Calu3 (cell line): ENCODE measurements around the gene RBMX. TPM values are rescaled to one million over a fixed set of nuclear protein-coding genes. Genes with fewer than 3 reads are reported as not detected.

Experiments
- BruUV-seq: library from RNA; stranded (reverse); fragments of 400-500 nt; replicated peaks from 2 replicates; lab custom pipeline; 2021; lab: Mats Ljungman, UMichigan
- CTCF ChIA-PET: fragments of 300-600 bp; sonication (Branson Sonifier 250); formaldehyde crosslinking; loops from one replicate; lab custom pipeline; 2022; ENCODE audit warnings: antibody characterized with exemption; lab: Charles Lee
- DNase-seq: peaks from one replicate; pipeline ENCODE4 v3.0.0; 2022
- H3K27ac Mint-ChIP-seq: one replicate; pipeline ENCODE4 v1.8.0; 2022; ENCODE audit warnings: mixed read lengths; ENCODE audit not compliant: unreplicated experiment
- H3K27me3 Mint-ChIP-seq: one replicate; pipeline ENCODE4 v1.8.0; 2022; ENCODE audit warnings: mixed read lengths; ENCODE audit not compliant: unreplicated experiment
- H3K36me3 Mint-ChIP-seq: one replicate; pipeline ENCODE4 v1.8.0; 2022; ENCODE audit warnings: mild to moderate bottlenecking, moderate library complexity, mixed read lengths; ENCODE audit not compliant: insufficient read depth, unreplicated experiment
- H3K4me1 Mint-ChIP-seq: one replicate; pipeline ENCODE4 v1.8.0; 2022; ENCODE audit warnings: mild to moderate bottlenecking, low read depth, mixed read lengths; ENCODE audit not compliant: unreplicated experiment
- H3K4me3 Mint-ChIP-seq: one replicate; pipeline ENCODE4 v1.8.0; 2022; ENCODE audit warnings: mild to moderate bottlenecking, low read depth, moderate library complexity, mixed read lengths; ENCODE audit not compliant: unreplicated experiment
- H3K9me3 Mint-ChIP-seq: one replicate; pipeline ENCODE4 v1.8.0; 2022; ENCODE audit warnings: low read depth, mixed read lengths; ENCODE audit not compliant: unreplicated experiment
- intact Hi-C: fragments of 100-400 bp; cut with micrococcal nuclease; formaldehyde crosslinking; loops from one replicate; pipeline ENCODE4 v1.10.0; 2022; ENCODE audit not compliant: unreplicated experiment
- total RNA-seq: library from RNA; stranded (reverse); gene quantifications from 2 replicates; pipeline ENCODE4 v1.2.3, GENCODE V29; 2022
- TF ChIP-seq, protein P1 (sequence below): fragments of 200-600 bp; IDR thresholded peaks from one replicate; pipeline ENCODE4 v1.8.0; 2022; ENCODE audit warnings: antibody characterized with exemption; ENCODE audit not compliant: unreplicated experiment

Gene RBMX
- total RNA-seq, 1 experiment from 2014 or later = 252 TPM

DNA sequence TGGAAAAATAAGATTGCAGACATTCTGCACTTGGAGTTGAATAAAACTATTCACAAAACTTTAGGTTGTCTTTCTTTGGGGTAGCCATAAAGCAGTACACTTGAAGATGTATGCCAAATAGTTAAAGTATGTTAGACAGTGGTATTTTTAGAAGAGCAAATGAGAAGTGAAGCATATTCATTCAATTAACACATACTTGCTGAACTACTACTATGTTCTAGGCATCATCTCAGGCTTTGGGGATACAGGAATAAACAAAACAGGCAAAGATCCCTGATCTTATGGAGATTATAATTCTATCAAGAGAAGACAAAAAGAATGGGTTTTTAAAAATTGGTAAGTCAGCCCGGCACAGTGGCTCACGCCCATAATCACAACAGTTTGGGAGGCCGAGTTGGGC is 29.0 kb downstream of the RBMX start:
- CTCF ChIA-PET = no interaction called here
- Mint-ChIP-seq H3K27me3 (no peaks in the 10 kb centered on the region), H3K4me3 (no peak overlapping the region), H3K27ac (no peak overlapping the region), H3K4me1 (no peaks in the 10 kb centered on the region), H3K9me3 (no peaks in the 10 kb centered on the region), H3K36me3 (peaks cover 21% of the 10 kb centered on the region)
- intact Hi-C loops = no loop called here
- BruUV-seq = no TSS peak
- DNase-seq = no peak
- TF ChIP-seq, protein P1, sequence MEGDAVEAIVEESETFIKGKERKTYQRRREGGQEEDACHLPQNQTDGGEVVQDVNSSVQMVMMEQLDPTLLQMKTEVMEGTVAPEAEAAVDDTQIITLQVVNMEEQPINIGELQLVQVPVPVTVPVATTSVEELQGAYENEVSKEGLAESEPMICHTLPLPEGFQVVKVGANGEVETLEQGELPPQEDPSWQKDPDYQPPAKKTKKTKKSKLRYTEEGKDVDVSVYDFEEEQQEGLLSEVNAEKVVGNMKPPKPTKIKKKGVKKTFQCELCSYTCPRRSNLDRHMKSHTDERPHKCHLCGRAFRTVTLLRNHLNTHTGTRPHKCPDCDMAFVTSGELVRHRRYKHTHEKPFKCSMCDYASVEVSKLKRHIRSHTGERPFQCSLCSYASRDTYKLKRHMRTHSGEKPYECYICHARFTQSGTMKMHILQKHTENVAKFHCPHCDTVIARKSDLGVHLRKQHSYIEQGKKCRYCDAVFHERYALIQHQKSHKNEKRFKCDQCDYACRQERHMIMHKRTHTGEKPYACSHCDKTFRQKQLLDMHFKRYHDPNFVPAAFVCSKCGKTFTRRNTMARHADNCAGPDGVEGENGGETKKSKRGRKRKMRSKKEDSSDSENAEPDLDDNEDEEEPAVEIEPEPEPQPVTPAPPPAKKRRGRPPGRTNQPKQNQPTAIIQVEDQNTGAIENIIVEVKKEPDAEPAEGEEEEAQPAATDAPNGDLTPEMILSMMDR = no peak

DNA sequence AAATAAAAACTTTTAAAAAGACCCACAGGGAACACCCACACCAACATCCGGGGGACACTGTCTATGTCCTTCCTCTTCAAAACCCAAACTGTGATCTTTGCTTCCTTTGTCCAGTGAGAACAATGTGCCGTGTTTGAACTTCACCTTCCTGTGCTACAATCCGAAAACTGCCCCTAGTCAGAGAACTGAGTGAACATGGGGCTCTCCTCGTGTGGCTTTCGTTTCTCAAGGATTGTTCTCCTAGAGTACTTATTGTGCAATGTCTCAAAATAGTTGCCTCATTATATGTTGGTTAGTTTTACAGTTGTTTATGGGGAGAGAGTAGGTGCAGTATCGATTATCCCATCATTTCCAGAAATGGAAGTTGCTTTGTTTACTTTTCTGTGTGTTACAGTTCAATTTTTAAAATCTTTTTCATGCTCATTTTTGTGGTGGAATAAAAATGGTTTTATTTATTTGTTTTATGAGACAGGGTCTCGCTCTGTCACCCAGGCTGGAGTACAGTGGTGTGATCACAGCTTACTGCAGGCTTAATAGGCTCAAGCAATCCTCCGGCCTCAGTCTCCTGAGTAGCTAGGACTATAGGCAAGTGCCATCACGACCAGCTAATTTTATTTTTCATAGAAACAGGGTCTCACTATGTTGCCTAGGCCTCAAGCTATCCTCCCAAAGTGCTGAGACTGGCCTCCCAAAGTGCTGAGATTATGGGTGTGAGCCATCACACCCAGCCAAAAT is 29.9 kb downstream of the RBMX start:
- TF ChIP-seq, protein P1 = no peak
- Mint-ChIP-seq H3K4me1 (no peaks in the 10 kb centered on the region), H3K9me3 (no peaks in the 10 kb centered on the region), H3K27ac (no peak overlapping the region), H3K27me3 (no peaks in the 10 kb centered on the region), H3K4me3 (no peak overlapping the region), H3K36me3 (peaks cover 25% of the 10 kb centered on the region)
- BruUV-seq = no TSS peak
- intact Hi-C loops = no loop called here
- DNase-seq = no peak
- CTCF ChIA-PET = no interaction called here

DNA sequence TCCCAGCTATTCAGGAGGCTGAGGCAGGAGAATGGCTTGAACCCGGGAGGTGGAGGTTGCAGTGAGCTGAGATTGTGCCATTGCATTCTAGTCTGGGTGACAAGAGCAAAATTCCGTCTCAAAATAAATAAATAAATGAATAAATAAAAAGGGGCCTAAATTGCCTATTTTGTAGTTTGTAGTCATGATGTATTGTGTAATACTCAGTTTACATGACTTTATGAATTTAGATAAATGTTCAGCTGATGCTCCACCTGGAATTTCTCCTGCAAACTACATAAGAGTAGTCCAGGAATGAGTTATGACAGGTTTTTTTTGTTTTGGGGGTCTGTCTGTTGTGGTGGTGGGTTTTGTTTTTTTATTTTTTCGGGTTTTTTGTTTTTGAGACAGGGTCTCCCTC is 31.1 kb downstream of the RBMX start:
- intact Hi-C loops = no loop called here
- no TSS peak for BruUV-seq
- Mint-ChIP-seq H3K36me3 (peaks cover 30% of the 10 kb centered on the region), H3K9me3 (no peaks in the 10 kb centered on the region), H3K4me1 (no peaks in the 10 kb centered on the region), H3K27me3 (no peaks in the 10 kb centered on the region), H3K27ac (no peak overlapping the region), H3K4me3 (no peak overlapping the region)
- CTCF ChIA-PET = no interaction called here
- DNase-seq = no peak
- TF ChIP-seq, protein P1 = no peak

DNA sequence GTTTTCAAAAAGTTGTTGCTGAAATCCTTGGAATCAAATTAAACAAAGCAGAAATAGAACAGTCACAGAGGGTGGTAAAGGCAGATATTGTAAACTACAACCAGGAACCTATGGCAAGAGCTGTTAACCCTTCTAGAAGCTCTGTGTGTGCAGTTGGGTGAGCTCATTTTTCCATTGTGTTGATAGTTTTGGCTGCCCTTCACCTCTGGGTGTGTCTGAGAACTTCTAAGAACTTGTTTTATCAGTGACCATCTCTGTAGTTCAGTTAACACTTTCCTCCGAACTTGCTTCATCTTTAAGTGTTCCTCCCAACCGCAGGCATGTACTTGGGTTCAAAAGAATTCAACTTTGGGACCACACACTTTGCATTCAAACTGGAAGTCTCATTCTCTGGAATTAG is 32.7 kb downstream of the RBMX start:
- H3K36me3 Mint-ChIP-seq = peaks cover 30% of the 10 kb centered on the region
- CTCF ChIA-PET = no interaction called here
- no peak for DNase-seq
- intact Hi-C loops = no loop called here
- H3K4me1 Mint-ChIP-seq = no peaks in the 10 kb centered on the region
- H3K4me3 Mint-ChIP-seq = no peak overlapping the region
- H3K9me3 Mint-ChIP-seq = no peaks in the 10 kb centered on the region
- no TSS peak for BruUV-seq
- no peak overlapping the region for H3K27ac Mint-ChIP-seq
- no peaks in the 10 kb centered on the region for H3K27me3 Mint-ChIP-seq
- TF ChIP-seq, protein P1 = no peak
